Suppressor macrophage (primary cell): ENCODE results near the gene TJP3.

Source experiments
- DNase-seq, 4 experiments: peaks; one replicate each; pipeline ENCODE4 v3.0.0-alpha.2; 2020 to 2022

The TJP3 gene

DNA sequence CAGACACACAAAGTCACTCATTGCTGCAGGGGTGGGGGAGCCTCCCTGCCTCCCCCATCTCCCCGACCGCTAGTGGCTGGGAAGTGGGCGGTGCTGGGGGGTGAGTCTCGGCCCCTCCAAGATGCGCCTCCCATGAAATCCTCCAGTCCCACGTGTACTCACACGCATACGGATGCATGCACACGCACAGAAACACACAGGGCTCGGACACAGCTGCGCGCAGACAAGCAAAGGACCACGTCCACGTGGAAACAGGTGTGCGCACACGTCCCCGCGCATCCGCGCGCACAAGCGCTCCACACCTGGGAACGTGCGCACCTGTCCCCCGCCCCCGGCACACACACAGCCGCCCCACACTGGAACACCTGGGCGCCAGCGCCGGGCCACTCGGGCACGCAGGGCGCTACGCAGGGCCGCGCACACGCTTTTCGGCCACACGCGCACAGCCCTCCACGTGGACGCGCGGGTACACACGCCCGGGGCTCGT is 77.3 kb downstream of the TJP3 start:
- peak in 1 of 4 experiments; percentile 38 for DNase-seq

DNA sequence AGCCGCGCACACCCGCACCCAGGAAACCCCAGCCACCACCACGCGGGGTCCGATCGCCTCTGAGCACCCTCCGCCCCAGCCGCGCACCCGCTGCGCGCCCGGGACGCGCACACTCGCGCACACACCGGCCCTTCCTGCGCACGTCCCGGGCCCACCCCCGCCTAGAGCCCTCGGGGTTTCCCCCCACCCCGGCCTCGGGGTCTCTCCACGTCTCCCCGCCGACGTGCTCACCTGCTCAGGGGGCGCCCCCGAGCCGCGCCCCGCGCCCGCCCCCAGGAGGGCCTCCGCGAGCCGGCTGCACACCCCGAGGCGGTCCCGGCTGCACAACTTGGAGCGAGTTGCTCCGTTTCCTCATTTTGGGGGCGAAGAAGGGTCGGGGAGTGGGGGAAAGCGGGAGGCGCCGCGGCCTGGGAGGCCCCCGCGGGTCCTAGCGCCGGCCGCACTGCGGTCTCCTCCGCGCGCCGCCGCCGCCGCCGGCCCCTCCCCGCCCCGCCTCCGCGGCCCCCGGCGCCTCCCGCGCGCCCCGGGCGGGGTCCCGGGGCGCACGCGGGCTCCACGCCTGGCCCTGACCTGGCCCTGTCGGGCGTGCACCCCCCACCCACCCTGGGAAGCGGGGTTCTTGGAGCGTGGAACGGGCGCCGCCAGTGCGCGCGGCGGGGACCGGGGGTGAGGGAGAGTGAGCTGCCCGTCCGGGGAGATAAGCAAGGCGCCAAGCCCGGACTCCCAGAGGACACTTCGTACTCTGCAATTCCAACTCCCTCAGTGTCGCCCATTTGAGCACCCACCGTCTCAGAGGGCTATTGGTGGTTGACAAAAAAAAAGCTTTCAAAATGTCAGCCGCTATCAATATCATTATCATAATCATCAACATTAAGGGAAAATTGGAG is 78.0 kb downstream of the TJP3 start, which contains the start of gene MATK:
Gene MATK (minus strand): TSS at position 444 of the 887 bp plus-strand sequence. CDS start 1,246 bp downstream, outside the sequence.
- DNase-seq = peak; percentile 71 to 85 (median 78)

DNA sequence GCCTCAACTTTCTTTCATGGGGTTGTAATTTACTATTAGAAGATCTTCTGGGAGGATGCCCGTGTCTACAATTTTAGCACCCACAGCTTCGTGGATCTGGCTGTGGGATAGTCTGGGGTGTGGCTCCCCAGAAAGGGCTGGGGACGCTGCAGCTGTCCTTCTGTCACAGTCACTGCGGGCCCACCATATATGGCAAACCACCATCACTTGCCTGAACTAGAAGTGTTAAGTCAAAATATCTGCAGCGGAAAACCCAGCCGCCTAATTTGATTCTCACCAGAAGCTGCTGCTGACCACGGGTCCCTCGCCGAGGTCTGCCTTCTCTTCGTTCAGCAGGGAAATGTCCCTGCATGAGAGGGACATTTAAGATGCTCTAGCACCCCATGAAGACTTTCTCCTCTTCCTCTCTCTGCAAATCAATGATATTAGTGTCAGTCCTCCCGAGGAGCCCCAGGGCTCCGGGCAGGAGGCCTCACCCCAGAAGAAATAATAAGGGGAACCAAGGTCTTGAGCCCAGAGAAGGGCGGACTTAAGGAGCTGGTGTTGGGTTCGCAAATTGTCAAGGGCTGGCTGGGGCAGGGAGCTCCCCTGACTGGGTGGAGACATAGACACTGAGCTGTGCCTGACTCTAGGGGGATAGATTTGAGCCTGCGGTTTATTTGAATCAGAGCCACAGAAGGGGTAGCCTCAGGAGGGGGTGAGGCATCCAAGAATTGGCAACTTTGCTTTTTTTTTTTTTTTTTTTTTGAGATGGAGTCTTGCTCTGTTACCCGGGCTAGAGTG is 81.0 kb downstream of the TJP3 start:
- DNase-seq = no peak

DNA sequence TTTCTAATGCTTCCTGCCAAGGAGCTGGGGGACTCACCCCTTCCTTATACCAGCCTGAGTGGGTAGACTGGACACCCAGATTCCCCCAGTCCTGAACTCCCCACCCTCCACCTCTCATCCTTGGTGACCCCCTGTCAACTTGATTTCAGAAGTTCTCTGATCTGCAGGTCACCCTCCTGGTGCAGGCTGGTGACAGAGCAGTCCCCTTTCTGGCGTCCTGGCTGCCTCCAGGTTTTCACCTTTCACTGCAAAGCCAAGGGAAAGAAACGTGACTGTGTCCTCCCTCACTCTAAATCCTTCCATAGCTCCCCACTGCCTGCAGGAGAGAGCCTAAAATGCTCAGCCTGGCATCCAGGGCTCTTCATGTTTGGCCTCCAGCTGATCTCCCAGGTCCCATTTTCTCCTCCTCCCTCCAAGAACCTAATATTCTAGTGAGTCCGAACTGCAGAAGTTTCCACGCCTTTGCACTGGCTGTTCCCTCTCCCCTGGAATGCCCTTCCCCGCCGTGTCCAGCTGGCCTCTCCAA is 82.1 kb downstream of the TJP3 start:
- DNase-seq = no peak

DNA sequence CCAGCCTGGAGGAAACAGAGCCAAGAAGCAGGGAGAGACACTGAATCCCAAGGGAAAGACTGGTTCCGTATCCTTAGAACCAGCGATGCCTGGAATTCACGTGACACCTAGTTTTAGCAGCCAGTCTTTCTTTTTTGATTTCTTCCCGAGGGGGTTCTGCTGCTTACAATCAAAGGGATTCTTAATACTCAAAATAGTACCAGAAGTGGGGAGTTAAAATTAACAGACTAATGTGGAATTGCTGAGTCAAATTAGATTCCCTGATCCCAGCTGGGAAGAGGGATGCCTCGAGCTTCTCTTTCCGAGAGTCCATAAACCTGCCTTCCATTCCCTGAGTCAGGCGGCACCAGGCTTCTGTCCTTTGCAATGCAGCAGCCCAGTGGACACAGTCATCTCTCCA is 82.8 kb downstream of the TJP3 start:
- DNase-seq = no peak

DNA sequence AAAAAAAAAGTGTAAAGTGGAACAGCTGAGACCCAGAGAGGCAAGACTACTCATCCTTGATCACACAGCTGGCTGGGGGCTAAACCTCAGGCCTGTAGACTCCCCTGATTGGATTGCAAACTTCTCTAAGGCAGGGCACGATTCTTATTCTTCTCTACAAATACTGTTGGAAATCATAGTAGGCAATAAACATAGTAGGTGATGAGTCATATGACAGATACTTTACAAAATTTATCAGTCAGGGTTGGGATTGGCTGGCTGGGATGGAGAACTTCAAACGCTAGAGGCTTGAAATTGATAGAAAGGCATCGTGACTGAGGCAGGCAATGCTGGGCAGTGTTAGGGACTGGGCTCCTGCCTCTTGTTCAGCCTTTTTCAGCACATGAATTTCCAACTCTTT is 83.9 kb downstream of the TJP3 start:
- DNase-seq = no peak

DNA sequence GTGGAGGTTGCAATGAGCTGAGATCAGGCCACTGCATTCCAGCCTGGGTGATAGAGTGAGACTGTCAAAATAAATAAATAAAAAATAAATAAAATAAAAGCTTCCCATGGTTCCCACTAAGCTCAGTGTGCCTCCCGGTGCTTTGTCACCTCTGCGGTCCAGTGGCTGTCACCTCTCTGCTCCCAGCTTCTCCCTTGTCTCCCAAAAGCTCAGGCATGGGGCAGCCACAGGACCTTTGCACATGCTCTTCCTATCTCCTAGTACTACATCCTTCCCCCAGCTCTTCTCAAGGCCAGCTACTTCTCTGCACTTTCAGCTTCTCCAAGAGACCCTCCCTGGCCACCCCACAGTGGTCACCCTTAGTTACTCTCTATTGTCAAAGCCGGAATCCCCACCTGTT is 85.6 kb downstream of the TJP3 start:
- DNase-seq = no peak

DNA sequence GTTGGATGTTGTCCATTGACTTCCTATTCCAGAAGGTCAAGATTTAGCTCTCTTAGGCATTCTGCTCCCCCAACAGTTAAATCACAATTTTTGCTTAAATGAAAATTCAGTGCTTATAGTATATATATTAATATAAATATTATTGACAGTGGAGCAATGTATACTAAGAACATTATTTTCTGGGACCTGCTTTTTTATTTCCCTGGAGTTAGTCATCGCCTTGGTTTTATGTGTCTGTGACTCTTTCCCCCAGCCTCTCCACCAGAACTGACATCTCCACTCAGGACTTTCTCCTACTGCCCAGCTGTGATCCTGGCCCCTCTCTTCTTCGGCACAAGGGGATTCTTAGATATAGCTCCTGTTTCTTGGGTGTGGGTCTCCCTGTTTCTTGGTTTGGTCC is 88.2 kb downstream of the TJP3 start:
- DNase-seq = no peak

DNA sequence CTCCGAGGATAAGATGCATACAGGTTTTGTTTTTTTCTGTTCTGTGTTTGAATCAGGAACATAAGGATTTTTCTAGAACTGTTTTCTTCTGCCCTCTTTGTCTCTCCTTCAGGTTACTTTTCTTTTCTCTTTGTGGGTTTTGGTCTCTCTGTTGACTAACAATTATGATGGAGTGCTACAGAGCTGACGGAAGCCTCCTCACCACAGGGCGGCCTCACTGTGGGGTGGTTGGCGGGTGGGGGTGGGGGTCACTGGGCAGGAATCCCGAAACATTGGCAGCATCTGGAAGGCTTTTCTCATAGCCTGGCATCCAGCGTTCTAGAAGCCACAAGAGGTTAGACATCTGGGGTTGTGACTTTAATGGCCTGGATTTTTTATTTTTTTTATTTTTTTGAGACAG is 90.0 kb downstream of the TJP3 start:
- no peak for DNase-seq
